Activated CD4-positive, alpha-beta memory T cell treated with anti-CD3 and anti-CD28 coated beads for 36 hours (primary cell): ENCODE results near the gene TRPV4. TPM values are rescaled to one million over a fixed set of nuclear protein-coding genes. Genes with fewer than 3 reads are reported as not detected.

Source experiments
- CTCF ChIA-PET: fragments of 350-600 bp; sonication (Branson Sonifier 250); formaldehyde crosslinking; loops from one replicate; lab custom pipeline; 2021; ENCODE audit warnings: antibody characterized with exemption, inconsistent platforms; lab: Charles Lee
- POLR2A ChIA-PET: fragments of 350-600 bp; sonication (Branson Sonifier 250); formaldehyde crosslinking; loops from one replicate; lab custom pipeline; 2021; ENCODE audit warnings: antibody characterized with exemption; lab: Charles Lee
- DNase-seq: peaks from one replicate; pipeline ENCODE4 v3.0.0-alpha.2; 2020
- H3K27ac Mint-ChIP-seq: one replicate; pipeline ENCODE4 v1.8.0; 2021; ENCODE audit warnings: mixed read lengths
- H3K27me3 Mint-ChIP-seq: one replicate; pipeline ENCODE4 v1.8.0; 2021; ENCODE audit warnings: mixed read lengths
- H3K36me3 Mint-ChIP-seq: one replicate; pipeline ENCODE4 v1.8.0; 2021; ENCODE audit warnings: mixed read lengths
- H3K4me1 Mint-ChIP-seq: one replicate; pipeline ENCODE4 v1.8.0; 2021; ENCODE audit warnings: low read depth, mixed read lengths
- H3K4me3 Mint-ChIP-seq: one replicate; pipeline ENCODE4 v1.8.0; 2021; ENCODE audit warnings: mild to moderate bottlenecking, mixed read lengths
- H3K9me3 Mint-ChIP-seq: one replicate; pipeline ENCODE4 v1.8.0; 2021; ENCODE audit warnings: mixed read lengths
- intact Hi-C: fragments of 100-400 bp; cut with micrococcal nuclease; formaldehyde crosslinking; loops from one replicate; pipeline ENCODE4 v1.15.1; 2023
- total RNA-seq, 2 experiments: library from RNA; stranded (reverse); gene quantifications; one replicate each; pipeline ENCODE4 v1.2.3, GENCODE V29; 2021

The TRPV4 gene
- total RNA-seq, 2 experiments from 2014 or later = not detected

DNA sequence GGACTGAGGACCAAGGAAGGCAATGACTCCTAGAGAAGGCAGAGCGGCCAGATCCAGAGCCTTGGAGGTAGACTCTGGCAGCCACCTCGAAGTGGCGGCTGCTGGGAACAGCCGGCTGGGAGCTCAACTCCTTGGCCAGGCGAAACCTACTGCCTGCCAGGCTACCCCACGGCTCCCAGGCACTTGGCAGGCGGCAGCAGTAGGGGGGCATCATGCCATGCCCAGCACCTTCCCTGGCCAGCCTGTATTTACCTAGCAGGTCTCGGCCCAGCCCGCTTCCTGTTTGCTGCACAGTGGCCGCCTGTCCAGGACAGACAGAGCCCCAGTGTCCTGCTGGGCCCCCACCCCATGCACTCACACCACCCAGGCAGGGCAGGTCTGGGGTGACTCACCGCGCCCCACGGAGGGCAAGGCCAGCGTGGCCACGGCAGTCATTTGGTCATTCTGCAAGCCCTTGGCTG is 10.2 kb downstream of the TRPV4 start:
- no peak for DNase-seq

DNA sequence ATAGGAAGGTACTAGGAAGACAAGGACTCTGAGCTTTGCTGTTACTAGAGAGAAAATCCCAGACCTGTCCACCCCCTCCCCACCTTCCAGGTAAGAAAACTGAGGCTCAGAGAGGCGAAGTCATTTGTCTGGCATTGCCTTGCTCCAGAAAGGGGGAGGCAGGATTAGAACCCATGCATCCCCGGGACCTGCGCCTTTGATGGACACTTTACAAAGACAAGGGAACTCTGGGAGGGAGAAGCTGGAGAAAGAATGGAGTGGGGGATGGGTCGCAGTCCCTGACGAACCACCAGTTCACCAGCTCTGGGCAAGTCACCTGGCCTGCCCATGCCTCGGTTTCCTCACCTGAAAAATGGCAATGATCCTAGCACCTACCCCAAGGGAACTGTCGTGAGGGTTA is 10.8 kb downstream of the TRPV4 start:
- no peak overlapping the region for H3K27ac Mint-ChIP-seq
- no peak for DNase-seq
- H3K9me3 Mint-ChIP-seq = no peaks in the 10 kb centered on the region
- ChIA-PET POLR2A (no interaction called here), CTCF (interaction anchor here (1.0 kb wide), 1 partner anchor 23 kb away, joined by 3 read pairs; no protein-coding TSS in a partner anchor)
- peaks cover 2% of the 10 kb centered on the region for H3K27me3 Mint-ChIP-seq
- no peaks in the 10 kb centered on the region for H3K36me3 Mint-ChIP-seq
- H3K4me1 Mint-ChIP-seq = no peaks in the 10 kb centered on the region
- H3K4me3 Mint-ChIP-seq = no peak overlapping the region
- intact Hi-C loops = no loop called here

More for the DNA sequence above, 10.2 kb downstream of the TRPV4 start:
- Mint-ChIP-seq H3K4me1 (no peaks in the 10 kb centered on the region), H3K9me3 (no peaks in the 10 kb centered on the region), H3K36me3 (no peaks in the 10 kb centered on the region), H3K27ac (no peak overlapping the region), H3K4me3 (no peak overlapping the region), H3K27me3 (peaks cover 2% of the 10 kb centered on the region)
- CTCF ChIA-PET = no interaction called here
- POLR2A ChIA-PET = no interaction called here
- intact Hi-C loops = no loop called here

- H3K27ac Mint-ChIP-seq = no peak overlapping the region
Measured at GRCh38 chr12:109821968-109822367, 11.2 kb downstream of the TRPV4 start.

DNA sequence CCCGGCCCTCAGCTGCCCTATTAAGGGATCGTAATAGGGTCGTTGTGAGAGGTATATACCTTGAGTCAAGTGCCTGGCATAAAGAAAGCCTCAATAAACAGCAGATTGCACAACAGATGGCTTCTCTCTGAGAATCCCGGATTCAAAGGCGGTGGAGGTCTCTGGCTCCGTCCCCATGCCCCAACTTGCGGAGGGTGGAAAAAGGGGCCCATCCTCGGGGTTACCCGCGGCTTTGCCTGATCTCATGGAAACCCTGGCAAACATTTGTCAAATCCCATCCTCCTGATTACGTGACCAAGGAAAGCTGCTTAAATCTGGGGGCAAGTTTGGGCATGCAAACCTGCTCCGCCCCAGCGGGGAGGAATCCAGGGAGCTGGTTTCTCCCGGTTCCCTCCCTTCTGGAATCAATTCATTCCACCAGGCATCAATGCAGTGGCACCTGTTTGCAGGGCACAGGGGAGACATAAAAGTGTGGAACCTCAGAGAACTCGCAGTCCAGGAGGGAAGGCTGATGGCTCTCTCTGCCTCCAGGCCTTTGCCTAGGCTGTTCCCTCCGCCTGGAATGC is 12.3 kb downstream of the TRPV4 start:
- Mint-ChIP-seq H3K4me1 (no peaks in the 10 kb centered on the region), H3K27me3 (peaks cover 2% of the 10 kb centered on the region), H3K9me3 (no peaks in the 10 kb centered on the region), H3K27ac (no peak overlapping the region), H3K36me3 (no peaks in the 10 kb centered on the region), H3K4me3 (no peak overlapping the region)
- DNase-seq = no peak
- ChIA-PET CTCF (interaction anchor here (2.5 kb wide), 1 partner anchor 24 kb away, joined by 6 read pairs; no protein-coding TSS in a partner anchor), POLR2A (no interaction called here)
- intact Hi-C loops = no loop called here

More at GRCh38 chr12:109821968-109822367, 11.2 kb downstream of the TRPV4 start:
- Mint-ChIP-seq H3K4me3 (no peak overlapping the region), H3K9me3 (no peaks in the 10 kb centered on the region), H3K27me3 (peaks cover 2% of the 10 kb centered on the region), H3K4me1 (no peaks in the 10 kb centered on the region), H3K36me3 (no peaks in the 10 kb centered on the region)
- ChIA-PET CTCF (interaction anchor here (1.0 kb wide), 1 partner anchor 23 kb away, joined by 3 read pairs; no protein-coding TSS in a partner anchor), POLR2A (no interaction called here)
- DNase-seq = no peak
- intact Hi-C loops = no loop called here

DNA sequence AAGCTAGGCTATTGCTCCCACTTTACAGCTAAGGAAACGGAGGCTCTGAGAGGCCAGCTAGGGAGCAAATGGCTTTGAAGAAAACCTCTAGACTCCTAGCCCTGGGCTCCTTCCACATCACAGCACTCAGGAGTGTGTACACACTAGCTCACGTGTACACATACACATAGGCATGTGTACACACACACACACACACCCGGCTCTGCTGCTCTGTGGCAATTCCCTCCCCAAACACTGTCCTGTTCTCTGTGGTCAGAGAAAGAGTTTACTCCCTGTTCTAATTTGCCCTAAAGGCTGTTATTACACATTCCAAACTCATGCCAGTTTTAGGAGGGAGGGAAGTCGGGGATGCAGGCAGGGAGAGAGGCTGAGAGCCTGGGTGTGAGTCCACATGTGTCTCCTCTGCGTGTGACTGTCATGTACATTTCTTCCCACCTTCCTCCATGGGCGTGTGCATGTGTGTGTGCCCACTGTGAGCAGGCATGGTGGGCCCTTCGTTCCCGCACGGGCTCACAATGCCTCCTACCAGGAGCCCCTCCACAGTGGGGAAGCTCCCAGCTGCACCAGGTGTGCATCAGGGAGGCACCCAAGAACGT is 14.2 kb downstream of the TRPV4 start:
- Mint-ChIP-seq H3K4me1 (no peaks in the 10 kb centered on the region), H3K9me3 (no peaks in the 10 kb centered on the region), H3K4me3 (no peak overlapping the region), H3K27ac (no peak overlapping the region), H3K27me3 (peaks cover 2% of the 10 kb centered on the region), H3K36me3 (no peaks in the 10 kb centered on the region)
- no peak for DNase-seq
- intact Hi-C loops = no loop called here
- ChIA-PET CTCF (interaction anchor here (2.5 kb wide), 1 partner anchor 26 kb away, joined by 6 read pairs; no protein-coding TSS in a partner anchor), POLR2A (no interaction called here)

DNA sequence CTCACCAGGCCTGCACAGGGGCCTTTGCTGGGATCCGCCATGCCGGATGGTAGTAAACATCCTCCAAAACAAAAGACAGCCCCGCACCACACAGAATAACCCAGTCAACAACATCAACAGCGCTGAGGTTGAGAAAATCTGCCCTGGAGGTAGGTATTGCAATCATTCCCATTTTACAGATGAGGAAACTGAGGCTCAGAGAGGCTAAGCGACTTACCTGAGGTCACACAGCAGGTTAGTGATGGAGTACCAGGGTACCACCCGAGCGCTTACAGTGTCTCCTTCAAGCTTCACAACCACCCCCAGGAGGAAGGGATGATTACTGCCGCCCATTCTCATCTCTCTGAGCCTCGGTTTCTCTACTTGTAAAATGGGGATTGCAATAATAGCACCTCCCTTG is 14.9 kb downstream of the TRPV4 start:
- no peak for DNase-seq
- Mint-ChIP-seq H3K27ac (no peak overlapping the region), H3K4me3 (no peak overlapping the region), H3K4me1 (no peaks in the 10 kb centered on the region), H3K27me3 (peaks cover 2% of the 10 kb centered on the region), H3K9me3 (no peaks in the 10 kb centered on the region), H3K36me3 (no peaks in the 10 kb centered on the region)
- ChIA-PET POLR2A (no interaction called here), CTCF (interaction anchor here (2.5 kb wide), 1 partner anchor 27 kb away, joined by 6 read pairs; no protein-coding TSS in a partner anchor)
- intact Hi-C loops = no loop called here

DNA sequence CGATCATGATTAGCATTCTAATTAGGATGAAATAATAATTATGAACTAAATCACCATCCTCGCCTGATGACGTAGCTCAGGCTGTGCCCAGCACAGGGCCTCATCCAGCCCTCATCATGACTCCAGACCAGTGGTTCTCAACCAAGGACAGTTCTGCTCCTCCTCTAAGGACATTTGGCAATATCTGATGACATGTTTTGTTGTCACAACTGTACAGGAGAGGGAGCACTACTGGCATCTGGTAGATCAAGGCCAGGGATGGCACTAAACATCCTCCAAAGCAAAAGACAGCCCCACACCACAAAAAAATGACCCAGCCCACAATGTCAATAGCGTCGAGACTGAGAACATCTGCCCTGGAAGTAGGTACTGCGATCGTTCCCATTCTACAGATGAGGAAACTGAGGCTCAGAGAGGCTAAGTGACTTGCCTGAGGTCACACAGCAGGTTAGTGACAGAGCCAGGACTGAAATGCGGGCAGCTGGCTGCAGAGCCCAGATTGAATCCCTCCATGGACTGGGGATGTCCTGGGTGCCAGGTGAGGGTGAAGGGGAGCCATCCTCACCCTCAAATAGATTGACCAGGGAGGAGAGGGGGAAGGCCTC is 15.5 kb downstream of the TRPV4 start:
- H3K9me3 Mint-ChIP-seq = no peaks in the 10 kb centered on the region
- peaks cover 2% of the 10 kb centered on the region for H3K27me3 Mint-ChIP-seq
- no peaks in the 10 kb centered on the region for H3K4me1 Mint-ChIP-seq
- H3K36me3 Mint-ChIP-seq = no peaks in the 10 kb centered on the region
- no peak for DNase-seq
- POLR2A ChIA-PET = no interaction called here
- H3K4me3 Mint-ChIP-seq = no peak overlapping the region
- intact Hi-C loops = no loop called here
- CTCF ChIA-PET = no interaction called here
- no peak overlapping the region for H3K27ac Mint-ChIP-seq

GRCh38 chr12:109816870-109817269 is 16.3 kb downstream of the TRPV4 start:
- H3K27me3 Mint-ChIP-seq = peaks cover 2% of the 10 kb centered on the region
- no peak overlapping the region for H3K4me3 Mint-ChIP-seq
- POLR2A ChIA-PET = no interaction called here
- H3K9me3 Mint-ChIP-seq = no peaks in the 10 kb centered on the region
- no peak for DNase-seq
- intact Hi-C loops = no loop called here
- no peak overlapping the region for H3K27ac Mint-ChIP-seq
- CTCF ChIA-PET = no interaction called here
- no peaks in the 10 kb centered on the region for H3K36me3 Mint-ChIP-seq
- no peaks in the 10 kb centered on the region for H3K4me1 Mint-ChIP-seq

DNA sequence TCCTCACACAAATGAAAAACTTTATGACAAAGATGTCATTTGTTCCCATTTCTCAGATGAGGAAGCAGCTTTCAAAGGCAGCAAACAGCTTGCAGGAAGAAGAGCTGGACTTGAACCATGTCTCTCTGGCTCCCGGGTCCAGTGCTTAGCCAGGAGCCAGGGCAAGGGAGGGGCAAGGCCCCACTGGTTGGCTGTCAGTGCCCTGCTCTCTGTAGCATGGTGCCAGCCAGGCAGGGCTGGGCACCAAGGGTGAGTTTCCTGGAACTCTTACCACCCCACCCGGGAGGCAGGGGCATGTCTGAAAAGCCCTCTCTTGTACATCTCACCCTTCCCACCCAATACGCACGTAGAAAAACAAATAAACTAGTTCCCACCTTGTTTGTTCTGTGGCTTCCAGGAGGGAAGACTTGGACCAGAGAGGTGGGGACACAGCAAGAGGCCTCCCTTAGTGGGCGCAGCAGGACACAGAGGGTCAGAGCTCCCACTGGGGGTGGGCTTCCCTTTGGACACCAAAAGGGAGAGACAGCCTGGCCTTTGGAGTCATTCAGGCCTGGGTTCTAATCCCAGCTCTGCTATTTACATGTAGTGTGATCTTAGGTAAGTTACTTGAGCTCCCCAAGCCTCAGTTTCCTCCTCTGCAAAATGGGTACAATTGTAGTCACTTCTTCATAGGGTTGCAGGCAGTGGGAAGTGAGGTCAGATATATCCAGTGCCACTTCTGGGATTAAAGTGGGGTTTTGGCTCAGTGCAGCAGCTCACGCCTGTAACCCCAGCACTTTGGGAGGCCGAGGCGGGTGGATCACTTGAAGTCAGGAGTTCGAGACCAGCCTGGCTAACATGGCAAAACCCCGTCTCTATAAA is 17.2 kb downstream of the TRPV4 start:
- intact Hi-C loops = no loop called here
- no peaks in the 10 kb centered on the region for H3K4me1 Mint-ChIP-seq

DNA sequence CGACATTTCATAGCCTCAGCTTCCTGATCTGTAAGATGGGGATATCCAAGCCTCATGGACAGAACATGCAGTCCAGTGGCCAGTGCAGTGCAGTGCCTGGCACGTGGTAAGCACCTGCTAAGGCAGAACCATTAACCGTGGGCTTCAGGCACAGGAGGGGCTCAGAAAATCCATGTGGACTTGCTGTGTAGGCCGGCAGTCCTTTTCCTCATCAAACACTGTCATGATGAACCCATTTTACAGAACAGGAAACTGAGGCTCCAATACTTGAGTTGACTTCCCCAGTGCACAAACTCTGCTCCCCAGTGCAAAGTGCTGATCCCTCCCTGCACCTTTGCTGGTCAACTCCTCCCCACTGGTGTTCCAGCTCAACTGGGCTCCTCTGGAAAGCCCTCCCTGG is 18.0 kb downstream of the TRPV4 start:
- intact Hi-C loops = no loop called here
- H3K9me3 Mint-ChIP-seq = no peaks in the 10 kb centered on the region

More for the DNA sequence above, 17.2 kb downstream of the TRPV4 start:
- no peak overlapping the region for H3K4me3 Mint-ChIP-seq
- no peak overlapping the region for H3K27ac Mint-ChIP-seq
- POLR2A ChIA-PET = no interaction called here
- DNase-seq = no peak
- no peaks in the 10 kb centered on the region for H3K36me3 Mint-ChIP-seq
- H3K27me3 Mint-ChIP-seq = peaks cover 2% of the 10 kb centered on the region
- CTCF ChIA-PET = interaction anchor here (1.4 kb wide), 1 partner anchor 29 kb away, joined by 3 read pairs; no protein-coding TSS in a partner anchor
- H3K9me3 Mint-ChIP-seq = no peaks in the 10 kb centered on the region

GRCh38 chr12:109814600-109815150 is 18.5 kb downstream of the TRPV4 start:
- CTCF ChIA-PET = no interaction called here
- Mint-ChIP-seq H3K9me3 (no peaks in the 10 kb centered on the region), H3K27me3 (peaks cover 2% of the 10 kb centered on the region), H3K36me3 (no peaks in the 10 kb centered on the region), H3K27ac (no peak overlapping the region), H3K4me3 (no peak overlapping the region), H3K4me1 (no peaks in the 10 kb centered on the region)
- intact Hi-C loops = no loop called here
- DNase-seq = no peak
- POLR2A ChIA-PET = no interaction called here

More for the DNA sequence above, 18.0 kb downstream of the TRPV4 start:
- Mint-ChIP-seq H3K4me3 (no peak overlapping the region), H3K4me1 (no peaks in the 10 kb centered on the region), H3K27ac (no peak overlapping the region), H3K36me3 (no peaks in the 10 kb centered on the region), H3K27me3 (peaks cover 2% of the 10 kb centered on the region)
- no peak for DNase-seq
- POLR2A ChIA-PET = no interaction called here
- CTCF ChIA-PET = interaction anchor here (1.4 kb wide), 1 partner anchor 30 kb away, joined by 3 read pairs; no protein-coding TSS in a partner anchor
